HFFc6 (cell line): Measurements from ENCODE around the gene GPR32. TPM values are rescaled to one million over a fixed set of nuclear protein-coding genes. Genes with fewer than 3 reads are reported as not detected.
"Not testable (repeated sequence)": the region's sequence is repeated elsewhere in the genome, so short reads cannot be mapped to it uniquely, and the experiment has no call there.

ENCODE experiments used
- DNase-seq: peaks from one replicate; pipeline ENCODE4 v3.0.0-alpha.2; 2018
- H3K27ac Mint-ChIP-seq: 2 replicates; pipeline ENCODE4 v1.8.0; 2020; ENCODE audit warnings: mild to moderate bottlenecking, mixed read lengths
- H3K27me3 Mint-ChIP-seq: 2 replicates; pipeline ENCODE4 v1.8.0; 2021; ENCODE audit warnings: mild to moderate bottlenecking, moderate library complexity, mixed read lengths; ENCODE audit not compliant: insufficient read depth
- H3K36me3 Mint-ChIP-seq: 2 replicates; pipeline ENCODE4 v1.8.0; 2021; ENCODE audit warnings: low read depth, mixed read lengths
- H3K4me1 Mint-ChIP-seq: 2 replicates; pipeline ENCODE4 v1.8.0; 2020; ENCODE audit warnings: low read depth, mixed read lengths
- H3K4me3 Mint-ChIP-seq: 2 replicates; pipeline ENCODE4 v1.8.0; 2020; ENCODE audit warnings: mild to moderate bottlenecking, moderate library complexity, mixed read lengths
- H3K9me3 Mint-ChIP-seq: 2 replicates; pipeline ENCODE4 v1.8.0; 2020; ENCODE audit warnings: mild to moderate bottlenecking, mixed read lengths
- CTCF ChIP-seq: fragments of 200-600 bp; sonication (generic); IDR thresholded peaks from 2 replicates; pipeline ENCODE4 v1.5.0; 2021; ENCODE audit warnings: antibody characterized with exemption, mild to moderate bottlenecking
- long read RNA-seq: library from polyadenylated mRNA; unstranded; transcript quantifications from one replicate; pipeline ENCODE4 v2.0.0, GENCODE V29; 2019
- total RNA-seq, 6 experiments: library from RNA; stranded (reverse); fragmentation: NEBNext Ultra II Directional; extraction: Animal tissue kit (Norgen Biotek cat#: 25700); gene quantifications; 2 replicates in 1 of 6; 3 replicates in 5 of 6; pipeline ENCODE4 v1.2.3, GENCODE V29; 2021

The GPR32 gene, protein sequence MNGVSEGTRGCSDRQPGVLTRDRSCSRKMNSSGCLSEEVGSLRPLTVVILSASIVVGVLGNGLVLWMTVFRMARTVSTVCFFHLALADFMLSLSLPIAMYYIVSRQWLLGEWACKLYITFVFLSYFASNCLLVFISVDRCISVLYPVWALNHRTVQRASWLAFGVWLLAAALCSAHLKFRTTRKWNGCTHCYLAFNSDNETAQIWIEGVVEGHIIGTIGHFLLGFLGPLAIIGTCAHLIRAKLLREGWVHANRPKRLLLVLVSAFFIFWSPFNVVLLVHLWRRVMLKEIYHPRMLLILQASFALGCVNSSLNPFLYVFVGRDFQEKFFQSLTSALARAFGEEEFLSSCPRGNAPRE
- not detected for total RNA-seq
- long read RNA-seq: 0 reads

DNA sequence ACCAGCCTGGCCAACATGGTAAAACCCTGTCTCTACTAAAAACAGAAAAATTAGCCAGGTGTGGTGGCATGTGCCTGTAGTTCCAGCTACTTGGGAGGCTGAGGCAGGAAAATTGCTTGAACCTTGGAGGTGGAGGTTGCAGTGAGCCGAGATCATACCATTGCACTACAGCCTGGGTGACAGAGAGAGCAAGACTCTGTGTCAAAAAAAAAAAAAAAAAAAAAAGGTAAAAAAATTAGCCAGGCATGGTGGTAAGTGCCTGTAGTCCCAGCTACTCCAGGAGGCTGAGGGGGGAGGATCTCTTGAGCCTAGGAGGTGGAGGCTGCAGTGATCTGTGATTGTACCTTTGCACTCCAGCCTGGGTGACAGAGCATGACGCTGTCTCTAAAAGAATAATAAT is at the start of gene GPR32:
GPR32 (plus strand) TSS at position 301 of the 400 bp plus-strand sequence. CDS start 137 bp downstream, outside the sequence.
- H3K9me3 Mint-ChIP-seq, H3K4me3 Mint-ChIP-seq, H3K27ac Mint-ChIP-seq, H3K36me3 Mint-ChIP-seq, DNase-seq, H3K4me1 Mint-ChIP-seq: not testable (repeated sequence)
- H3K27me3 Mint-ChIP-seq: peaks cover 17% of the 10 kb centered on the region

- no peaks in the 10 kb centered on the region for H3K9me3 Mint-ChIP-seq
- H3K4me1 Mint-ChIP-seq: peaks cover 40% of the 10 kb centered on the region
- peak; percentile 68 for TF ChIP-seq CTCF
- H3K27ac Mint-ChIP-seq: peak overlapping the region; percentile 90
- DNase-seq: peak; percentile 94
- peaks cover 1% of the 10 kb centered on the region; the same call in 1 of the 2 replicates for H3K27me3 Mint-ChIP-seq
- H3K36me3 Mint-ChIP-seq: no peaks in the 10 kb centered on the region
- H3K4me3 Mint-ChIP-seq: peak overlapping the region; percentile 48; the same call in 1 of the 2 replicates
Measured at GRCh38 chr19:50720921-50721381, 49.3 kb upstream of the GPR32 start.

DNA sequence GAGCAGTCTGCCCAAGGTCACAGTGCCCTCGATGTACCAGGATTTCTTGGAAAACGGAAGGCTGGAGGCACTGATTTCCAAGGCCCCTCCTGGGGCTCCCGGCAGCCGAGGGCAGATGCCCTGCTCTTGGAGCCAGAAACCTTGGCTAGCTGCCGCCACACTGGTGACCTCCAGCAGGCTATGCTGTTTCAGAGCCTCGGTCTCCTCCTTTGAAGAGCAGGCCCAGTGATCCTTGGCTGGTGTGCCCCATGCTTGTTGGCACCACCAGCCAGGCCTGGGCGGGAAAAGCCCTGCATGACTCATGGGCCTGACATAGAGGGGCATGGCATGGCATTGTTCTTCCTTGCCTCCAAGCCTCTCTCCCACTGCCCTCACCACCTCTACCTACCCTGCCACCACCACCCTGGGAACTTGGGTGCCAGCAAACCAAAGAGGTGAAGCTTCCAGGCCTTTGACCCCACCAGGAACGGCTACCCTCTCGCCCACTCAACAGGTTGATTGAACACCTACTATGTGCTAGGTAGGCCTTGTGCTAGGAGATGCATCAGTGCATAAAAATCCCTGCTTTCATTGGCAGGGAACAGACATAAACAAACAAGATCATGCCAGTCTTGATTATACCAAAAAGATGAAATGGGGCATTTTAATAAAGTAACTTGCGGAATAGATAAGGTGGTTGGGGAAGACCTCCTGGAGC is 48.7 kb upstream of the GPR32 start:
- DNase-seq: no peak

GRCh38 chr19:50722201-50723013 is 47.9 kb upstream of the GPR32 start:
- TF ChIP-seq CTCF: no peak
- no peak for DNase-seq
- H3K27me3 Mint-ChIP-seq: peaks cover 1% of the 10 kb centered on the region; the same call in 1 of the 2 replicates
- H3K9me3 Mint-ChIP-seq: no peaks in the 10 kb centered on the region
- H3K27ac Mint-ChIP-seq: peak overlapping the region; percentile 90
- H3K36me3 Mint-ChIP-seq: peaks cover 6% of the 10 kb centered on the region; the same call in 1 of the 2 replicates
- H3K4me1 Mint-ChIP-seq: peaks cover 44% of the 10 kb centered on the region
- peak overlapping the region; percentile 90 for H3K4me3 Mint-ChIP-seq

More for the DNA sequence above, 48.7 kb upstream of the GPR32 start:
- peak overlapping the region; percentile 90 for H3K4me3 Mint-ChIP-seq
- H3K27me3 Mint-ChIP-seq: peaks cover 1% of the 10 kb centered on the region; the same call in 1 of the 2 replicates
- H3K4me1 Mint-ChIP-seq: peaks cover 44% of the 10 kb centered on the region
- H3K27ac Mint-ChIP-seq: peak overlapping the region; percentile 90
- TF ChIP-seq CTCF: no peak
- H3K9me3 Mint-ChIP-seq: no peaks in the 10 kb centered on the region
- H3K36me3 Mint-ChIP-seq: peaks cover 4% of the 10 kb centered on the region; the same call in 1 of the 2 replicates

DNA sequence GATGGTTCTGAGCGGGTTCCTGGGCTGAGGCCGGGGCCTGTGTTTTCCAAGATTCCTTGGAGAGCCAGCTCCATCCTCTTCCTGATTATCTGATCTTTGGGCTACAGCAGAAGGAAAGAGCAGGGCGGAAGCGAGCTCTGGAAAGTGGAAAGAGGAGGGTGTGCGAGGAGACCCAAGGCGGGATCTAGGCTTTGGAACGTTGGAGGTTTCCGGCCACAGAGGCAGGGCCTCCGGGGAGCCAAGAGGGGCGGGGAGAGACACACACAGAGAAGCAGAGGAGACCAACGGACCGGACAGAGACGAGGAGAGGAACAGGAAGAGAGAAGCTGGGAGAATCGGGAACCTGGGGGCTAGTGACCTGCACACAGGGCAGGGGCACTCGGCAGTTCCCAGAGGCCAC is 47.2 kb upstream of the GPR32 start, which contains the start of gene CLEC11A:
CLEC11A (plus strand) TSS at position 296 of the 400 bp plus-strand sequence. CDS start 162 bp downstream, outside the sequence.
- peak; percentile 83 for DNase-seq
- peak within 1 kb of the TSS; percentile 90 for H3K27ac Mint-ChIP-seq
- H3K36me3 Mint-ChIP-seq: peaks cover 9% of the 10 kb centered on the region; the same call in 1 of the 2 replicates
- TF ChIP-seq CTCF: no peak
- no peaks in the 10 kb centered on the region; the same call in none of the 2 replicates for H3K27me3 Mint-ChIP-seq
- no peaks in the 10 kb centered on the region for H3K9me3 Mint-ChIP-seq
- H3K4me1 Mint-ChIP-seq: peaks cover 47% of the 10 kb centered on the region
- H3K4me3 Mint-ChIP-seq: peak within 1 kb of the TSS; percentile 90
